ENCODE data around the gene CYP26B1. TPM values are rescaled to one million over a fixed set of nuclear protein-coding genes. Genes with fewer than 3 reads are reported as not detected.

CYP26B1 gene
- total RNA-seq, 1 donor from 2014 or later, result 4.7 TPM

GRCh38 chr2:72097276-72097675, 50.4 kb downstream of the CYP26B1 start:
- Mint-ChIP-seq H3K9me3 (ENCODE audit: low read depth) (no peaks in the 10 kb centered on the region), H3K4me1 (ENCODE audit: low read depth) (no peaks in the 10 kb centered on the region), H3K27ac (ENCODE audit: unreplicated experiment) (no peak overlapping the region), H3K27me3 (ENCODE audit: low read depth) (peaks cover 8% of the 10 kb centered on the region), H3K4me3 (ENCODE audit: unreplicated experiment) (no peak overlapping the region), H3K36me3 (ENCODE audit: low read depth) (no peaks in the 10 kb centered on the region)
- DNase-seq (ENCODE audit: low spot score), result no peak
- TF ChIP-seq CTCF (IDR thresholded peaks at IDR 0.05), result no peak

- DNase-seq (ENCODE audit: low spot score), result no peak
- no peak for TF ChIP-seq CTCF (IDR thresholded peaks at IDR 0.05)
- Mint-ChIP-seq H3K36me3 (ENCODE audit: low read depth) (no peaks in the 10 kb centered on the region), H3K27ac (ENCODE audit: unreplicated experiment) (no peak overlapping the region), H3K4me3 (ENCODE audit: unreplicated experiment) (no peak overlapping the region), H3K27me3 (ENCODE audit: low read depth) (peaks cover 5% of the 10 kb centered on the region), H3K9me3 (ENCODE audit: low read depth) (no peaks in the 10 kb centered on the region), H3K4me1 (ENCODE audit: low read depth) (no peaks in the 10 kb centered on the region)
Measured at GRCh38 chr2:72096181-72096580, 51.5 kb downstream of the CYP26B1 start.

- DNase-seq (ENCODE audit: low spot score), result no peak
- no peak for TF ChIP-seq CTCF (IDR thresholded peaks at IDR 0.05)
- Mint-ChIP-seq H3K27ac (ENCODE audit: unreplicated experiment) (no peak overlapping the region), H3K4me1 (ENCODE audit: low read depth) (no peaks in the 10 kb centered on the region), H3K27me3 (ENCODE audit: low read depth) (peaks cover 5% of the 10 kb centered on the region), H3K4me3 (ENCODE audit: unreplicated experiment) (no peak overlapping the region), H3K9me3 (ENCODE audit: low read depth) (no peaks in the 10 kb centered on the region), H3K36me3 (ENCODE audit: low read depth) (no peaks in the 10 kb centered on the region)
Measured at GRCh38 chr2:72095364-72095763, 52.3 kb downstream of the CYP26B1 start.

GRCh38 chr2:72094701-72095100, 53.0 kb downstream of the CYP26B1 start:
- H3K27me3 Mint-ChIP-seq (ENCODE audit: low read depth), result peaks cover 4% of the 10 kb centered on the region
- H3K4me3 Mint-ChIP-seq (ENCODE audit: unreplicated experiment), result no peak overlapping the region
- no peak overlapping the region for H3K27ac Mint-ChIP-seq (ENCODE audit: unreplicated experiment)
- no peaks in the 10 kb centered on the region for H3K9me3 Mint-ChIP-seq (ENCODE audit: low read depth)
- no peaks in the 10 kb centered on the region for H3K36me3 Mint-ChIP-seq (ENCODE audit: low read depth)
- DNase-seq (ENCODE audit: low spot score), result no peak
- TF ChIP-seq CTCF (IDR thresholded peaks at IDR 0.05), result no peak
- no peaks in the 10 kb centered on the region for H3K4me1 Mint-ChIP-seq (ENCODE audit: low read depth)

GRCh38 chr2:72092111-72092510, 55.6 kb downstream of the CYP26B1 start:
- no peak for DNase-seq (ENCODE audit: low spot score)
- no peaks in the 10 kb centered on the region for H3K4me1 Mint-ChIP-seq (ENCODE audit: low read depth)
- no peak overlapping the region for H3K4me3 Mint-ChIP-seq (ENCODE audit: unreplicated experiment)
- H3K36me3 Mint-ChIP-seq (ENCODE audit: low read depth), result no peaks in the 10 kb centered on the region
- TF ChIP-seq CTCF (IDR thresholded peaks at IDR 0.05), result no peak
- no peak overlapping the region for H3K27ac Mint-ChIP-seq (ENCODE audit: unreplicated experiment)
- H3K27me3 Mint-ChIP-seq (ENCODE audit: low read depth), result peaks cover 2% of the 10 kb centered on the region
- no peaks in the 10 kb centered on the region for H3K9me3 Mint-ChIP-seq (ENCODE audit: low read depth)

Measured in chondrocyte (in vitro differentiated cells).